GM20431 (cell line): ENCODE data around the gene INO80C.

ENCODE experiments used
- in situ Hi-C: fragments of 300-500 bp; cut with MseI, MboI; formaldehyde crosslinking; loops from one replicate; pipeline ENCODE4 v1.15.0; 2020; ENCODE audit warnings: low sequenced_read_pairs; ENCODE audit not compliant: unreplicated experiment

INO80C gene

DNA sequence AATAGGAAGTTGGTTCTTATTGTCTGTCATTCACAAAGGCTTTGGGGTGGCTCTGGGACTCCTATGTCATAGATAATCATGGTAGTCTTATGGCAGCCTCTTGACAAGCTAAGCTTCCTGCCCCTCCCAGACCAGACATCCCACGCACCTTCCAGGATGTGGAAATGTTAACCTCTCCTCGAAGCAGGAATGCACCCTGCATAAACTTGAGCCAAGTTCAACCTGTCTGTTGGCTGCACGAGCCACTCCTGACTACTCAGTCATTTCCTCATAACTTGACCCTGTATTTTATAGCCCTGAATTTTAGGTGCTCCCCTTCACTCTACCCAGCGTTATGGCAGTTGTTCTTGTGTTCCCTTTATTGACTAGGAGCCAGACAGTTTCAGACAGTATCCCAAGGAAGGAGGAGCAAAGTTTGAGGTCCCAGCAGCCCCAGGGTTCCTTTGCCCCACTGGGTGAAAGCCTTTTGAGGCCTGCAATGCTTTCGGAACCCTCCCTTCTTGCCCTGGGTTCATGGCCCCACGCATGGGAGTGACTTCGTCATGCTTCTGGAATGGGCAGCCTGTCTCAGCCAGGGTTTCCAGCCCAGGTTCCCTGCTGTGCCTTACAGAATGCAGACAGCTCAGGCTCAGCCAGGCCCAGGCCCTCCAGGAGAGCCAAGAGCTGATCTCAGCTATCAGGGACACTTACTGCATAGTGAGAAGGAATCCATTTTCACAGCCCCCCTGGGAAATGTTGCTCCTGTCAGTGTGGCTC, 15.6 kb upstream of the INO80C start:
- in situ Hi-C loops, result no loop called here

DNA sequence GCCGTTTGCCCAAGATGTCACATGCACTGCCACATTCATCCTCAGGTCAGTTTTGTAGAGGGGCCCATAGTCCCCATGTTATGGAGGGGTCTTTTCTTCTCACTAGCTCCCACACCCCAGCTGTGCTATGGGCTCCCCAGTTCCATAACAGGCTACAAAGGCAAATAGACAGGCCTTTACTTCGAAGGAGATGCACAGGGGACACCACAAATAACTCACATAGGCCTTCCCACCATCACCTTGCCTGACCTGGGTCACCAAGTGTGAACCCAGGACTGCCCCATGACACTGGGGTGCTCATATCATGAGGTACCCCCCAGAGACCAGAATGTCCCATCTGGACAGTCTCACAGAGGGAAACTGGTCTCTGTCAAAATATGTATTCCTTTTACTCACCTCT, 15.0 kb upstream of the INO80C start:
- in situ Hi-C loops, result no loop called here

DNA sequence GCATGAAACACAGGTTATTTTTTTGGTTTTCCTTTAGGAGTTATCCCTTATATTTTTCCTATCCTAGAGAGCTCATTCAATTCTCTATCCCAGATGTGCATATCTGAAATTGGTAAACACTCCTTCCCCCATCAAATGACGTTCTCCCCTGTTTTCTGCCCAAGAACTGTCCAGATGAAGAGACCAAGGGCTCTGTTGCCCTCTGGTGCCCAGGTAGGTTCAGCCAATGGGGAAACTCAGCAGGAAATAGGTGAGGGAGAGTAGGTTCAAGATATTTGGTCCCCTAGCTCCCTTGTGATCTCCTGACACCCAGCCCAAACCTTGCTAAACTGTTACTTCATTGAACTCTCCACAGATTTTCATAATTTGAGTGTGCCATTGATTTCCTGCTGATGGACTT, 14.1 kb upstream of the INO80C start:
- in situ Hi-C loops, result no loop called here

DNA sequence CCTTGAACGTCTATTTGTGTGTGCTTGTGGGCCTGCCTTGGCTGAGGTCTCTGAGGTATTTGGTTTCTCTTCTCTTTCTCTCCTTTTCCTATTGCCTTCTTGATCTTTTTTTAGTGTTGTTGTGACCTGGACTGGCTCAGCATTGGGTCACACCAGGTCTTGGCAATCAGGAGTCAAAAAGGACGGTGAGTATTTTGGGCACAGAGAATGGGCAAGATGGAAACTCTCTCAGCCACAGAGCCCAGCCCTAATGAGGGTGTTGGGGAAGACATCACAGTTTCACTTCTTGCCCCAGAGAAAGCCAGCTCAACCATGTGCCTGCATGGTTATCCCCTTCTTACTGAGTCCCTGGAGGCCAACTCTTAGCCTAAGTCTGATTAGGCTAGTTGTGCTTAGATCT, 13.7 kb upstream of the INO80C start:
- in situ Hi-C loops, result no loop called here

DNA sequence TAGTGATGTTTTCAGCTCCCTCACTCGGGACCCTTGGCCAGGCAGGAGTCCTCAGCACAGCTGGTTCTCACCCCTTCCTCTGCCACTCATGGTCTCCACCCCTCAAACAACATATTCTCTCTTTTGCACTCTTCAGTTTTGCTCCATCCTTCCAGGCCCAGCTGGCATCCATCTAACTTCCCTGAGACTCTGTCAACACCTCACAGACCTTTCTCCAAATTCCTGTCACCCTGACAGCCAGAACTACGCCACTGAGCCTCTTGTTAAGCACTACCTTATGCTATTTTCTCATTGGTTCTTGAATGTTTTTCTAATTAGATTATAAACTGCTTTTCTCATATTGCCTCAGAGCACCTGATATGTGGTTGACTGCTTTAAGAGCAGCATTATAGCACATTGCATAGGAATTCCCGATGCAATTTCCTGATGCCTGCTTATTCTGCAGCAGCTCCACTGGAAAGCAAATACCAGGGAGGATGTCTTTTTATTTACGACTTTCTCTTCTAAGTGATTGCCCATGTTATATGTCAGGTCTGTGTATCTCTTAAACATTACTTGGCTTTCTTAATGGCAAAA, 12.4 kb upstream of the INO80C start:
- in situ Hi-C loops, result no loop called here

DNA sequence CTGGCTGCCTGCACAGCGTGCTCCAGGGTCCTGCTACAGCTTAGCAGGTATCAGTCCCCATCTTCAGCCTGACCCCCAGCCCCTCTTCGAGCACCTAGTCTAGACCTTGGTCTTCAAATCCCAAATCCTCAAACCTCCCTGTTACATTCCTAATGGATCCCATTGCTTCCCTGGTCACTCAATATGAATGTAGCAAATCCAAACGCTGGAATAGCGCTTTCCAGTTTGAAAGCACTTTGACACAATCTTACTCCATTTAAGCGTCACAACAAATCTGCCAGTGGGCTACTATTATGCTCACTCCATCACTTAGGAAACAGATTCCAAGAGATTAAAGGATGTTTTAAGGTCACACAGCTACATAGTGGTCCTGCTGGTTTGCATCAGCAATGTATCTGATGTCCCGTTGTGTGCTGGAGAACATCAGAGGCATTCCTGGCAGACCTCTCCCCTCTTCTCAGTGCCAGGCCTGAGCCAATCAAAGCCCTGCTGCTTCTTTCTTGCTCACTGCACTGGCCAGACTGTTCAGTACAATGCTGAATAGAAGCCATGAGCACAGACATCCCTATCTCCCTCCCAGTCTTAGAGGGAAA, 11.1 kb upstream of the INO80C start:
- in situ Hi-C loops, result no loop called here

DNA sequence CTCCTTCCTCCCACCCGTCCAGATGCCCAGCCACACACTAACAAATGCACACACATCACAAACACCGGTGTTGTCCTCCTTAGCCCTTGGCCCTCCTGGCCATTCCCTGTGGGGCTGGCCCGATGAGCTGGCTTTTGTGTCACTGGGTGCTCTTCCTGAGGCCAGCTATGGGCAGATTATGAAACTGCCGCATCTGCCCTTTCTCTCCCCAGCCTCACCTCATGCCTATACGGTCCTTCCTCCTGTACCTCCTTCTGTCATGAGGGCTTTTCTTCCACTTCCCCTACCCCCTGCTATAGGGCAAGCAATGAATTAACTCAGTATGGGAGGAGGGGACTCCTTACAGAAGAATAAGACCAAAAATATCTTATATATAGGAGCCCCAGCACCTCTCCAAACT, 10.3 kb upstream of the INO80C start:
- in situ Hi-C loops, result no loop called here

DNA sequence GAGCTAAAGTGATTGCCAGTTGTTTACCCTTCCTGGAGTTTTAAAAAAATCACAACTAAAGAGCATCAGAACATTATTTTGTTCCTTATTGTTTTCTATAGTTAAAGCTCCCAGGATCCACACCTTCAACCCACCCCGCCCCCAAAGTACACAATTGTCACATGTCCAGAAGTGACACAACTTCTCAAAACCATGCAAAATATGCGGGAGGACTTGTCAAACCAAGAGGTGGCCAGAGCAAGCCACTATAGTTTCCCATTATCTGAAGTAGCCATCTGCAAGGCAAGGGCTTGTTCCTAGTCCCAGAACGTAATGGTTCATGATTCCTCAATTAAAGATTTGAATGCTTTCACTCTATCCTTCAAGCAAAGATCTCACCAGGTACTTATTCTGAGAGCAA, 9.9 kb upstream of the INO80C start:
- in situ Hi-C loops, result no loop called here

DNA sequence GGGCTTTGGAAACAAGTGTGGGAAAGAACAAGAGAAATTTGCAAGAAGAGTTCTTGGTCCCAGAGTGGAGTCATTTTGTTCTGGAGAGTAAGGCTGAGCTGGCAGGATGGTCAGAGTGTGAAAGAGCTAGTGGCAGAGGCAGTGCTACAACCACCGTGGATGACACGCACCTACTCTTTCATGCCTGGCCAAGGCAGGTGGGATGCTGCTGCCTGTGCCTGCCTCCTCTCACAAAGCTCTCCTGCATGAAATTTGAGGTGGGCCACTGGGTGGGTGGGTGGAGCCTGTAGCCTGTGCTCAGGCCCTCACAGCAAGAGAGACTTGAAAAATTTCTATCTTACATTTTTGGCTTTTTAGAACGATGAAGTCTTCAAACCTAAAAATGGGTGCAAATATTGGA, 9.4 kb upstream of the INO80C start:
- in situ Hi-C loops, result no loop called here

DNA sequence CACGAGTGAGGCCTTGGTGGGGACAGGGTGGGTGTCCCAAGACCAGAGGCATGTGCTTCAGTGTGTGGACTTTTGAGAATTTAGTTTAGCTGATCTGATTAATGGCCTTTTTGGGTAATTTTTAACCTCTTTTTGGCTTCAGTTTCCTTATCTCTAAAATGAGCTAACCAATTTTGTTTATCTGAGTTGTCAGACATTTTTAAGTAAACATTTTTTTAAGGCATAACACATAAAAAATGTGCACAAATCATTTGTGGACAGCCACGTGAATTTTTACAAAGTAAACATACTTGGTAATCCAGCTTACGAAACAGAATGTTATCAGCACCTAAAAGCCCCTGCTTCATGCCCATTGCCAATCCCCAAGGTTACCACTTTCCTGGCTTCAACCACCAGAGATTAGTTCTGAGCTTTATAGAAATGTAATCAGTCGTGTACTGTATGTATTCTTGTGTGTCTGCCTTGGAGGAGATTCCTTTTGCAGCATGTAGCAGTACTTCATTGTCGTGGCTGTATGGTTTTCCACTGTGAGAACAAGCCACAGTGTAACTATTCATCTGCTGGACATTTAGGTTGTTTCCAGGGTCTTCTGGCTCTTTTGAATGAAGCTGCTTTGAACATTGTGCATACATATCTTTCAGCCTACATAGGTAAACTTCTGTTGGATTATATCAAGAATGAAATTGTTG, 8.4 kb upstream of the INO80C start:
- in situ Hi-C loops, result no loop called here

DNA sequence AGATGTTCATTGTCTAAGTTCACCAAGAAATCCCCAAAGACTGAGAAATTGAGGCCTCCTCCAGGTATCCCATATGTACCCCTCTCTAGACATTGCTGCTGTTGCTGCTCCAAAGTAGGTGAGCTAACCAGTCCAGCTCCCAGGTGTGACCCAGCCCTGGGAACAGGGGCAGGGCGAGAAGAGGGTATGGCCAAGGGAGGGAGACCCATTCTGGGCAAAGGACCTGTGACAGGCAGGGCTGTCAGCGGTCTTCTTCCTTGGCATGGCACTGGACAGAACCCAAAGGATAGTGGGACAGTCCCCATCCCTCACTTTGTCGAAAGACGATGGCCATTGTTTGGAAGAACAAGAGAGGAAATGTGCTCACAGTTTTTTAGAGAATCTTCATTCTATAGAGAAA, 7.2 kb upstream of the INO80C start:
- in situ Hi-C loops, result no loop called here

DNA sequence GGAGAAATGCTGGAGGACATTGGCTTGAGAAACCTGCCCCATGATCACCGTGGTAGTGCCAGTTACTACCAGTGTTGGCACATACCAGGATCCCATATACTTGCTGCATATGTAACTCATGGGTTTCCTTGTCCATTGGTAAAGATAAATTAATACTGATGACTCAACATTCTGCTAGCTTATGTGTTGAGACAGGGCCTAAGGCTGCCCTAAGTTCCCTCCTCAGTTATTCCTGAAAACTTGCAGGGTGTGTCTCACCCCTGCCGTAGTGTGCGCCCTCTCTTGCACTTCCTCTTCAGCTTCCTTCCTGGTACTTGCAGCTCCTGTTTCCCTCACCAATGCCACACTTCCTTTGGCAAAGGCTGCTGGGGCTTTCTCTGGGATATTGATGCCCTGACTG, 4.3 kb upstream of the INO80C start:
- in situ Hi-C loops, result no loop called here

DNA sequence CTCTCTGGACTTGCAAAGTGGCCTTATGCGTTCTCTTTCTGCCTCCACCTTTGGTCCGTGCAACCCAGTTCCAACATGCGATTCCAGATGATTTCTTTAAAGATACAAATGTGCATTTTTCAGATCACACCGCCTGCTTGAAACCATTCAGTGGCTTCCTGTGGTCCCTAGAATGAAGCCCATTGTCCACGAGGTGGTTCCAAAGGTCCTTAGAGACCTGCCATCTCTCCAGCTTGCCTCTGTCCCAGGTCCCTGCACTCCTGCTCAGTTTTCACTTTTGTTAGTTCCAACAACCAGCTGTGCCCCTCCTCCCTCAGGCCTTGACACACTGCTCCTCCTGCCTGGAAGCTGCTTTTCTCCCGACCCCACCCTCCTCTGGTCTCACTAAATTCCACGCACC, 3.6 kb upstream of the INO80C start:
- in situ Hi-C loops, result no loop called here

DNA sequence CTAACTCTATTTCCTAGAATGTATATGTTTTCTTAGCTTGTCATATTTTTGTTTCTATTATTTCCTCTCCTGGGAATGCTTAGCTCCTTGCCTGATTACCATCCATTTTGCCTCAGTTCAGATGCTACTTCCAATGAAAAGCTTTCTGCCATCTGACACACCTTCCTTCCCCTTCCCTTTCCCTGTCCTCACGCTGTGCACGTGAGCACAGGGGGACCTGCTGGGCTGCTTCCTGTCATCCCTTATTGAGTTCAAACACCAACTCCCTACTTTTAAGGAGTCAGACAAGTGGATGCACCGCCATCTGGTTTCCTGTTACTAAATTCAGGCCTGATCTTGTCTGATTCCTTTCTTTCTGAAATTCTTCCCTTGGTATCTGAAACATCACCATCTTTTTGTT, 2.4 kb upstream of the INO80C start:
- in situ Hi-C loops, result no loop called here

DNA sequence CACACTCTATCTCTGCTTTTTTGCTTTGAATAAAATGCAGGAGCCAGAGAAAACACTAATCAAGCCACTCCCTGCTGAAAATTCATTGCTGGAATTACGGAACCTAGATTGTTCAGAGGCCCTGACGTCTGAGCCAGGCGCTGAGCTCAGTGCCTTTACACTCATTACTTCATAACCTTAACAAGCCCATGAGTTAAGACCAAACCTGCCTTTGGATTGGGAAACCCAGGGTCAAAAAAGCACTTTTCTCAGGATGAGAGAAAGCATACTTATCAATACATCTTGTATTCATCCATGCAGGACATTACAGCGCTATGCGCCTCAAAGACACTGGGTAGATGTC, 762 bp downstream of the INO80C start:
- in situ Hi-C loops, result no loop called here

DNA sequence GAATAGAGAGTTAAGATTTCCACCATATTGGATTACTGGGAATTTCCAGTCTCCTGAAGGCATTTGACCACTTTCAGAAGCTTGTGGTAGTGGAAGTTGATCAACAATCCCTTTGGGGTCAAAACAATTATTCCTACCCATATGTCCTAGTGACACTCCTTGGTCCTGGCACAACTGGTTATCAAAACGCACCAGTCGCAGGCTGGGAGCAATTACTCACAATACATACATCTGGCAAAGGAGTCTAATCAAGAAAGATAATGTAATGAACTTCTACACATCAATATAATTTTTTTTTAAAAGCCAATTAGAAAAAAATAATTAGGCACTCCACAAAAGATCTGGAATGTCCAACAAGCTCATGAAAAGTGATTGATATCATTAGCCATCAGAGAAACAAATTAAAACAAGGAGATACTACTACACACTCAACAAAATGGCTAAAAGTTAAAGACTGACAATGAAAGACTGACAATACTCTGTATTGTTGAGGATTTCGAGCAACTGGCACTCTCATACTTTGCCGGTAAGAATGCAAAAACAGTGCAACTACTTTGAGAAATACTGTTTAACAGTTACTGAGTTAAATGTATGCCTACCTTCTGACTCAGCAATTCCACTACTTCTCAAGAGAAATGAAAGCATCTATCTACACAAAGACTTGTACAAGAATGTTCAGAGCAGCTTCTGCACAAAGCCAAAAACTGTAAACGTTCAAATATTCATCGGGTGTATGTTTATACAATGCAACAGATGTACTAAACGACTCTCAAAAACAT, 2.0 kb downstream of the INO80C start:
- in situ Hi-C loops, result no loop called here

DNA sequence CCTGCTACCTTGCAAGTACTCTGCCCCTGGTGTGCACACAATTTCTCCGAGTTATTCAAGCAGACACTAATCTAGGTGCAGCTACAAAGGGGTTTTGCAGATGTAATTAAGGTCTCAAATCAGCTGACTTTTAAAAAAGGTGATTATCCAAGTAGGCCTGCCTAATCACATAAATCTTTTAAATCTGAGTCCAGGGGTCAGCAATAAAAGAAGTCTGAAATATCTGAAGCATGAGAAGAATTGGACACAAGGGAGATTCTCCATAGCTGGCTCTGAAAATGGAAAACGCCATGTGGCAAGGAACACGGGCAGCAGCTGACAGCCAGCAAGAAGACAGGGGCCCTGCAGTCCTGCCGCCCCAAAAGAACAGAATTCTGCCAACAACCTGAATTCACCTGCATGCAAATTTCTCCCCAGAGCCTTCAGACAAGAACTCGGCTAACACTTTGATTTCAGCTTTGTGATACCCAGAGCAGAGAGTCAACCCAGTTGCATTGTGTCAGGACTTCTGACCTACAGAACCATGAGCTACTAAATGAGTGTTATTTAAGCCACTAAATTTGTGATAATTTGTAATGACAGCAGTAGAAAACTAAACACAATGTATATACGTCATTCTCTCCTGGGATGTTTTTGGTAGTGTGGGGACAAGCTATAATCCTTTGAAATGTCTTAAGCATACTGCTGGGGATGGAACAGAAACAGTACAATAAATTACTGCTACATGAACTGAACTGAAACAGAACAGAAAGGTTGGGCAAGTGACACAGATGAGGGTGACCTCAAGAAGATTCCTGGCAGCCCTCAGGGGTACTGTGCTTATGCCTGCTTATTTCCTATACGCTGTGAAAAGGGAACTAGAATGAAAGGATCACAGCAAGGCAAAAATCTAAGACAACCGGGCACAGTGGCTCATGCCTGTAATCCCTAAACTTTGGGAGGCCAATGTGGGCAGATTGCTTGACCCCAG, 3.2 kb downstream of the INO80C start:
- in situ Hi-C loops, result no loop called here

DNA sequence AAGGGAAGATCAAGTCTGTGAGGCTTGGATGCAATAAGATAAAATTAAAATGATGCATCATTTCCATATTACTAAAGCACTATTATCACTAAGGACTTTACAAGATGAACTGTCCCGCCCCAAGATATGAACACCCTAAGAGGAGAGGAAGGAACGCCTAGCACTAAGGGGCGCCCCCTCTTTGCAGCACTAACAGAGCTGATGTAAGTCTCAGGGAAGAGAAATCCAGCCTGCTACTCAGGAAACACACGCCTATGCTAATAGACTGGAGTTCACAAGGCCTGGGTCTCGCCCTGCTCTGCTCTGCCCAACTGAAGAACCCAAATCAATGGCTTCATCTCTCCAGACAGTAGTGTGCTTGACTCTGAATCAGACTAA, 6.1 kb downstream of the INO80C start:
- in situ Hi-C loops, result no loop called here

DNA sequence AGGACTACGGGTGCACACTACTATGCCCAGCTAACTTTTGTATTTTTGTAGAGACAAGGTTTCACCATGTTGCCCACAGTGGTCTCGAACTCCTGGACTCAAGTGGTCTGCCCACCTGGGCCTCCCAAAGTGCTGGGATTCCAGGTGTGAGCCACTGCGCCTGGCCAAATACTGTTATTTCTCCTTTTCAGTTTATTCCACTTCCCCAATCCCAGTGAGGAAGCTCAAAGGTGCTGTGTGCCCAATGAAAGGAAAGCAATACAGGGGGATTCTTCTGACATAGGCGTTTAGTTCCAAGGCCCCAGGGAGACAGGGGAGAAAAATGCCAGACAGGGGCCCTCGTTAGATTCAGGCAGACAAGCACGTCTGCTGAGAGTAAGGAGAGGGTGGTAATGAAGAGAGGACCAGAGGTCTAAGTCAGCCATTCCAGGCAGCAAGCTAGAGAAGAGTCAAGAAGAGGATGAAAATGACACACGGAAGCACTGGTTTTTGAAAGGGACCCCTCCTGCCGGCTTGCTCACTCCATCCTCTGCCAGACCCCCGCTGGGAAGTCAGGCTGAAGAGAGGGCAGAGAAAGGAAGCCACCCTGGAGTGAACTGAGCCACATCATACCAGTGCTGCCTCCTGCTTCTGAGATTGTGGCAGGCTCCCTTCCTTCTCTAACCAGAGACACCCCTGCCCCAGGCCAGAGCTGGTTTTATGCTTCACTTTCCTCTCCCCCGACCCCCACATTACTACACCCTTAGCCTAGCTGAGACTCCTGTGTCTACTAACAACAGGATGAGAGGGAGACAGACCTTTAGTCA, 6.7 kb downstream of the INO80C start:
- in situ Hi-C loops, result no loop called here
